ENCODE data around the gene KMT2B.

GRCh38 chr19:35740423-35741202 is 22.8 kb downstream of the KMT2B start:
- TF ChIP-seq CTCF (conservative IDR thresholded peaks at IDR 0.05; ENCODE audit: low read length) = peak; percentile 52
- TF ChIP-seq EZH2phosphoT487 (IDR thresholded peaks at IDR 0.05; ENCODE audit: borderline replicate concordance) = no peak

All from Loucy (cell line).